GM19395 (cell line): ENCODE measurements around the gene LCMT1.
A peak's percentile ranks its signal among the peaks of the same experiment; 100 is the strongest.
"Not testable (repeated sequence)": the region's sequence is repeated elsewhere in the genome, so short reads cannot be mapped to it uniquely, and the experiment has no call there.

ENCODE experiments used
- ATAC-seq: cut with Tn5 transposase; IDR thresholded peaks from one replicate; pipeline ENCODE4 v1.9.1; 2021; ENCODE audit warnings: mild to moderate bottlenecking, moderate library complexity; ENCODE audit not compliant: unreplicated experiment

The LCMT1 gene

GRCh38 chr16:25111403-25112166 is at the start of gene LCMT1:
TSS of gene LCMT1 (plus strand) at chr16:25111742. CDS start at chr16:25111884, 142 bp downstream.
- ATAC-seq = peak; percentile 89

- ATAC-seq = no peak
These were observed 48.4 kb upstream of the LCMT1 start for GRCh38 chr16:25063102-25063501.

GRCh38 chr16:25063865-25064264 is 47.7 kb upstream of the LCMT1 start:
- ATAC-seq = no peak

GRCh38 chr16:25064281-25064680 is 47.3 kb upstream of the LCMT1 start:
- not testable (repeated sequence) for ATAC-seq

GRCh38 chr16:25064937-25065336 is 46.6 kb upstream of the LCMT1 start:
- no peak for ATAC-seq

- ATAC-seq = no peak
These were observed 45.6 kb upstream of the LCMT1 start for GRCh38 chr16:25065899-25066298.

GRCh38 chr16:25066426-25066746 is 45.2 kb upstream of the LCMT1 start:
- ATAC-seq = no peak

GRCh38 chr16:25066747-25067631 is 44.6 kb upstream of the LCMT1 start:
- peak; percentile 88 for ATAC-seq

- no peak for ATAC-seq
These were observed 37.7 kb upstream of the LCMT1 start for GRCh38 chr16:25073854-25074253.

- no peak for ATAC-seq
These were observed 33.1 kb upstream of the LCMT1 start for GRCh38 chr16:25078386-25078978.

- ATAC-seq = no peak
These were observed 31.7 kb upstream of the LCMT1 start for GRCh38 chr16:25079637-25080378.

- no peak for ATAC-seq
These were observed 31.0 kb upstream of the LCMT1 start for GRCh38 chr16:25080420-25081131.

- ATAC-seq = no peak
These were observed 29.8 kb upstream of the LCMT1 start for GRCh38 chr16:25081702-25082101.

GRCh38 chr16:25083065-25083464 is 28.5 kb upstream of the LCMT1 start:
- ATAC-seq = no peak

- no peak for ATAC-seq
These were observed 27.8 kb upstream of the LCMT1 start for GRCh38 chr16:25083701-25084100.

- no peak for ATAC-seq
These were observed 26.7 kb upstream of the LCMT1 start for GRCh38 chr16:25084797-25085196.

GRCh38 chr16:25087761-25088160 is 23.8 kb upstream of the LCMT1 start:
- ATAC-seq = no peak

GRCh38 chr16:25089351-25089750 is 22.2 kb upstream of the LCMT1 start:
- no peak for ATAC-seq

GRCh38 chr16:25092441-25092840 is 19.1 kb upstream of the LCMT1 start:
- ATAC-seq = no peak
